K562 (cell line): ENCODE results near the gene TRAK1. TPM values are rescaled to one million over a fixed set of nuclear protein-coding genes. Genes with fewer than 3 reads are reported as not detected.

ENCODE experiments used
- DEAF1 ChIP-seq: fragments of 450-650 bp; formaldehyde crosslinking; IDR thresholded peaks from 2 replicates; pipeline ENCODE4 v1.4.0; 2020; ENCODE audit warnings: mild to moderate bottlenecking, moderate library complexity
- THAP12 ChIP-seq: fragments of 250-450 bp; sonication (Bioruptor Pico); IDR thresholded peaks from 2 replicates; pipeline ENCODE4 v1.9.0; 2021; ENCODE audit warnings: mild to moderate bottlenecking, inconsistent platforms
- polyA plus RNA-seq, 8 experiments: library from polyadenylated mRNA; depleted of rRNA in 4 of 8; stranded (reverse) in 5 of 8; unstranded in 3 of 8; fragments of >200 nt; fragmentation: Nextera tagmentation in 2 of 8; fragmentation: Illumina TruSeq in 1 of 8; extraction: Ambion mirVana in 2 of 8; extraction: Trizol in 1 of 8; gene quantifications; 2 replicates each; pipeline versions ENCODE4 v1.2.1 to v1.2.3, GENCODE V29; 2011 to 2014; ENCODE audit warnings: inconsistent platforms in 1 of 8, missing spikeins in 1 of 8
- total RNA-seq, 7 experiments: library from RNA; depleted of rRNA in 6 of 7; stranded (reverse); fragments of >200 nt in 6 of 7; fragmentation: Illumina TruSeq in 2 of 7; extraction: Trizol in 2 of 7; gene quantifications; 2 replicates each; pipeline versions ENCODE4 v1.2.1 to v1.2.3, GENCODE V29; 2011 to 2021; ENCODE audit warnings: low replicate concordance in 1 of 7
- TF ChIP-seq, protein P1 (sequence below), 2 experiments: fragments of 450-650 bp; formaldehyde crosslinking in 1 of 2; IDR thresholded peaks; 2 replicates each; pipeline versions ENCODE4 v1.4.0 to v1.6.1; 2014 to 2020; ENCODE audit warnings: mild to moderate bottlenecking in 2 of 2, borderline replicate concordance in 1 of 2, low read depth in 1 of 2

Gene TRAK1
- total and polyA plus RNA-seq, 9 of the 15 experiments (the other 6 are each of a cell fraction or from before 2014, with no cell fraction given), result 5.3 to 28.5 (median 17.5) TPM

GRCh38 chr3:42229942-42230688, 139.0 kb downstream of the TRAK1 start (continued):
- TF ChIP-seq, protein P1, sequence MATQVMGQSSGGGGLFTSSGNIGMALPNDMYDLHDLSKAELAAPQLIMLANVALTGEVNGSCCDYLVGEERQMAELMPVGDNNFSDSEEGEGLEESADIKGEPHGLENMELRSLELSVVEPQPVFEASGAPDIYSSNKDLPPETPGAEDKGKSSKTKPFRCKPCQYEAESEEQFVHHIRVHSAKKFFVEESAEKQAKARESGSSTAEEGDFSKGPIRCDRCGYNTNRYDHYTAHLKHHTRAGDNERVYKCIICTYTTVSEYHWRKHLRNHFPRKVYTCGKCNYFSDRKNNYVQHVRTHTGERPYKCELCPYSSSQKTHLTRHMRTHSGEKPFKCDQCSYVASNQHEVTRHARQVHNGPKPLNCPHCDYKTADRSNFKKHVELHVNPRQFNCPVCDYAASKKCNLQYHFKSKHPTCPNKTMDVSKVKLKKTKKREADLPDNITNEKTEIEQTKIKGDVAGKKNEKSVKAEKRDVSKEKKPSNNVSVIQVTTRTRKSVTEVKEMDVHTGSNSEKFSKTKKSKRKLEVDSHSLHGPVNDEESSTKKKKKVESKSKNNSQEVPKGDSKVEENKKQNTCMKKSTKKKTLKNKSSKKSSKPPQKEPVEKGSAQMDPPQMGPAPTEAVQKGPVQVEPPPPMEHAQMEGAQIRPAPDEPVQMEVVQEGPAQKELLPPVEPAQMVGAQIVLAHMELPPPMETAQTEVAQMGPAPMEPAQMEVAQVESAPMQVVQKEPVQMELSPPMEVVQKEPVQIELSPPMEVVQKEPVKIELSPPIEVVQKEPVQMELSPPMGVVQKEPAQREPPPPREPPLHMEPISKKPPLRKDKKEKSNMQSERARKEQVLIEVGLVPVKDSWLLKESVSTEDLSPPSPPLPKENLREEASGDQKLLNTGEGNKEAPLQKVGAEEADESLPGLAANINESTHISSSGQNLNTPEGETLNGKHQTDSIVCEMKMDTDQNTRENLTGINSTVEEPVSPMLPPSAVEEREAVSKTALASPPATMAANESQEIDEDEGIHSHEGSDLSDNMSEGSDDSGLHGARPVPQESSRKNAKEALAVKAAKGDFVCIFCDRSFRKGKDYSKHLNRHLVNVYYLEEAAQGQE (IDR thresholded peaks at IDR 0.05; ENCODE audit: borderline replicate concordance), result peak; percentile 75
- TF ChIP-seq, protein P1 (CRISPR knock-in tag; IDR thresholded peaks at IDR 0.05; ENCODE audit: low read depth), result no peak
- TF ChIP-seq DEAF1 (peak; percentile 51), THAP12 (CRISPR knock-in tag) (no peak)
